ENCODE measurements around the gene PCCA. TPM values are rescaled to one million over a fixed set of nuclear protein-coding genes. Genes with fewer than 3 reads are reported as not detected.

The PCCA gene
- total and polyA plus RNA-seq, 2 of the 13 experiments (the other 11 are each of a cell fraction or from before 2014, with no cell fraction given), result 15.0 to 32.2 TPM

DNA sequence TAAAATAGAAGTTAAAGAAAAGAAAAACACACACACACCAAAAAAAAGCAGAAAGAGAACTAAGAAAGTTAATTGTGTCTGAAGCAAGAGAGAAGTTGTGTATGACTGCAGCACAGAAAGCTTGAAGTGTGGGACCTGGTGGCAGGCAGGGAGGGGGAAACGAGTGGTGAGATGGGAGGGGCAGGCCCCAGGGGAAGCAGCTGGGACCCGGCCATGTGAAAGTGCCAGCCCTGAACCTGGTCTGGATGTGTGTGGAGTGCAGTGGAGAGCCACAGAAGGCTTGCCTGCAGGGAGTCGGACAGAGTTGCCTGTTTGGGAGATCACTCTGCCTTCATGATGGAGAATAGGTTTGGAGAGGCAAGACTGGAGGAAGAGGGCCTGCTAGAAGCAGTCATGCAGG lies 300.7 kb downstream of the PCCA start:
- Histone ChIP-seq H2AFZ (ENCODE audit: low read length) (no peak overlapping the region), H3K79me2 (ENCODE audit: insufficient read depth, low read length) (no peaks in the 10 kb centered on the region), H3K9ac (ENCODE audit: insufficient read depth, low read depth, low read length) (no peak overlapping the region), H3K4me1 (ENCODE audit: insufficient read depth, low read length) (peaks cover 17% of the 10 kb centered on the region), H4K20me1 (ENCODE audit: insufficient read depth, low read length) (no peaks in the 10 kb centered on the region), H3K27me3 (ENCODE audit: control insufficient read depth in 1 of 2, insufficient read depth in 2 of 2, low read length in 2 of 2) (no peaks in the 10 kb centered on the region), H3K36me3 (replicated peaks in 1 of 2; ENCODE audit: control insufficient read depth in 1 of 2, insufficient read depth in 2 of 2, low read length in 2 of 2) (peaks cover 0 to 3% of the 10 kb centered on the region in 2 experiments; a peak in 1 of 5 replicates), H3K27ac (ENCODE audit: extremely low read length, insufficient read depth, low read length) (no peak overlapping the region), H3K4me2 (ENCODE audit: low read depth, low read length) (no peak overlapping the region), H3K4me3 (replicated peaks in 1 of 3; ENCODE audit: insufficient read depth in 1 of 3, low read depth in 2 of 3, low read length in 3 of 3) (no peak overlapping the region), H3K9me3 (ENCODE audit: low read length) (no peaks in the 10 kb centered on the region)
- BruUV-seq (replicated peaks), result no TSS peak
- WGBS (ENCODE audit: low lambda C conversion rate), result 98% methylated on average over 3 of the region's 3 CpGs
- in situ Hi-C loops (cut with HindIII; ENCODE audit: extremely low pct_ligation_motif_present, low pct_unique_long_range_greater_than_20kb) (no loop called here), intact Hi-C loops (cut with micrococcal nuclease; ENCODE audit: unreplicated experiment) (no loop called here)
- POLR2A ChIA-PET, result no interaction called here
- FAIRE-seq (no peak), ATAC-seq (no peak), DNase-seq (ENCODE audit: low spot score) (no peak)
- TF ChIP-seq NCOA5 (CRISPR knock-in tag; IDR thresholded peaks at IDR 0.05) (no peak), SCMH1 (CRISPR knock-in tag; IDR thresholded peaks at IDR 0.05; ENCODE audit: borderline replicate concordance) (no peak), RFXANK (CRISPR knock-in tag; IDR thresholded peaks at IDR 0.05) (no peak), SMAD9 (CRISPR knock-in tag; IDR thresholded peaks at IDR 0.05) (no peak), SMAD3 (CRISPR knock-in tag; IDR thresholded peaks at IDR 0.05) (no peak), HNF4A (CRISPR knock-in tag; IDR thresholded peaks at IDR 0.05) (no peak), ZNF687 (CRISPR knock-in tag; IDR thresholded peaks at IDR 0.05) (no peak), ZNF296 (CRISPR knock-in tag; conservative IDR thresholded peaks at IDR 0.05) (no peak), IKZF4 (CRISPR knock-in tag; IDR thresholded peaks at IDR 0.05; ENCODE audit: borderline replicate concordance, low read depth, not compliant biosample characterization) (no peak), PAF1 (CRISPR knock-in tag; IDR thresholded peaks at IDR 0.05) (no peak), DPF2 (CRISPR knock-in tag; IDR thresholded peaks at IDR 0.05; ENCODE audit: borderline replicate concordance, low read depth) (no peak), ZFY (CRISPR knock-in tag; IDR thresholded peaks at IDR 0.05) (no peak)
- TF ChIP-seq, protein P1, sequence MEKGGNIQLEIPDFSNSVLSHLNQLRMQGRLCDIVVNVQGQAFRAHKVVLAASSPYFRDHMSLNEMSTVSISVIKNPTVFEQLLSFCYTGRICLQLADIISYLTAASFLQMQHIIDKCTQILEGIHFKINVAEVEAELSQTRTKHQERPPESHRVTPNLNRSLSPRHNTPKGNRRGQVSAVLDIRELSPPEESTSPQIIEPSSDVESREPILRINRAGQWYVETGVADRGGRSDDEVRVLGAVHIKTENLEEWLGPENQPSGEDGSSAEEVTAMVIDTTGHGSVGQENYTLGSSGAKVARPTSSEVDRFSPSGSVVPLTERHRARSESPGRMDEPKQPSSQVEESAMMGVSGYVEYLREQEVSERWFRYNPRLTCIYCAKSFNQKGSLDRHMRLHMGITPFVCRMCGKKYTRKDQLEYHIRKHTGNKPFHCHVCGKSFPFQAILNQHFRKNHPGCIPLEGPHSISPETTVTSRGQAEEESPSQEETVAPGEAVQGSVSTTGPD (CRISPR knock-in tag; IDR thresholded peaks at IDR 0.05), result no peak
- TF ChIP-seq, protein P2, sequence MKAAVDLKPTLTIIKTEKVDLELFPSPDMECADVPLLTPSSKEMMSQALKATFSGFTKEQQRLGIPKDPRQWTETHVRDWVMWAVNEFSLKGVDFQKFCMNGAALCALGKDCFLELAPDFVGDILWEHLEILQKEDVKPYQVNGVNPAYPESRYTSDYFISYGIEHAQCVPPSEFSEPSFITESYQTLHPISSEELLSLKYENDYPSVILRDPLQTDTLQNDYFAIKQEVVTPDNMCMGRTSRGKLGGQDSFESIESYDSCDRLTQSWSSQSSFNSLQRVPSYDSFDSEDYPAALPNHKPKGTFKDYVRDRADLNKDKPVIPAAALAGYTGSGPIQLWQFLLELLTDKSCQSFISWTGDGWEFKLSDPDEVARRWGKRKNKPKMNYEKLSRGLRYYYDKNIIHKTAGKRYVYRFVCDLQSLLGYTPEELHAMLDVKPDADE (CRISPR knock-in tag; IDR thresholded peaks at IDR 0.05), result no peak
- TF ChIP-seq, protein P3, sequence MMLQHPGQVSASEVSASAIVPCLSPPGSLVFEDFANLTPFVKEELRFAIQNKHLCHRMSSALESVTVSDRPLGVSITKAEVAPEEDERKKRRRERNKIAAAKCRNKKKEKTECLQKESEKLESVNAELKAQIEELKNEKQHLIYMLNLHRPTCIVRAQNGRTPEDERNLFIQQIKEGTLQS (CRISPR knock-in tag; IDR thresholded peaks at IDR 0.05), result no peak
- TF ChIP-seq, protein P4, sequence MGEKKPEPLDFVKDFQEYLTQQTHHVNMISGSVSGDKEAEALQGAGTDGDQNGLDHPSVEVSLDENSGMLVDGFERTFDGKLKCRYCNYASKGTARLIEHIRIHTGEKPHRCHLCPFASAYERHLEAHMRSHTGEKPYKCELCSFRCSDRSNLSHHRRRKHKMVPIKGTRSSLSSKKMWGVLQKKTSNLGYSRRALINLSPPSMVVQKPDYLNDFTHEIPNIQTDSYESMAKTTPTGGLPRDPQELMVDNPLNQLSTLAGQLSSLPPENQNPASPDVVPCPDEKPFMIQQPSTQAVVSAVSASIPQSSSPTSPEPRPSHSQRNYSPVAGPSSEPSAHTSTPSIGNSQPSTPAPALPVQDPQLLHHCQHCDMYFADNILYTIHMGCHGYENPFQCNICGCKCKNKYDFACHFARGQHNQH (CRISPR knock-in tag; IDR thresholded peaks at IDR 0.05), result no peak
- CTCF ChIA-PET (ENCODE audit: low intra/inter-chr PET ratio, low total read pairs), result no interaction called here
